ENCODE data around the gene CCDC182. TPM values are rescaled to one million over a fixed set of nuclear protein-coding genes. Genes with fewer than 3 reads are reported as not detected.

The CCDC182 gene
- total and polyA plus RNA-seq, 2 experiments from 2014 or later, result not detected

DNA sequence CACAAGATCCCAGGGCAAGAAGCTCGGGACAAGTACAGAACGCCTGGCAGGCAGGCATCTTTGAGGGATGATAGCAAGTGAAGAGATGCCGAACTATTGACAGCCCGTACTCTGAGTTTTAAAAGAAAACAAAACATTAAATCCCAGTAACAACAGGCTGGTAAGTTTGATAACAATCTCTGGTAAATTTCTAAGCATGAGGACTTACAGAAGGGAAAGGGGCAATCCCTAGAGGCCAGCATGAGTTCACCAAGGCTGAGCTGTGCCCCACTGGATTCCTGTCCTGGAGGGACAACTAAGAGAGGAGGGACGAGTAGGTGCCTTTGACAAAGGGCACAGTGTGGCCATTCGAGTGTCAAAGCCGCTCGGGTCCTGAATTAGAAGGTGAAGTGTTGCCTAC lies 26.2 kb downstream of the CCDC182 start:
- ATAC-seq (no peak), DNase-seq (ENCODE audit: low spot score) (no peak)
- no peaks in the 10 kb centered on the region for H3F3A ChIP-seq (replicated peaks; ENCODE audit: low read depth)
- peaks cover under 1% of the 10 kb centered on the region; the same call in 1 of the 2 replicates for H3K9me2 ChIP-seq (ENCODE audit: insufficient read depth)
- TF ChIP-seq STAT1 (IDR thresholded peaks at IDR 0.05; ENCODE audit: unreplicated experiment), result no peak
- TF ChIP-seq JUNB (IDR thresholded peaks at IDR 0.05; ENCODE audit: unreplicated experiment), result no peak
- no peak for TF ChIP-seq ZNF114 (CRISPR knock-in tag; IDR thresholded peaks at IDR 0.05)
- TF ChIP-seq, protein P1, sequence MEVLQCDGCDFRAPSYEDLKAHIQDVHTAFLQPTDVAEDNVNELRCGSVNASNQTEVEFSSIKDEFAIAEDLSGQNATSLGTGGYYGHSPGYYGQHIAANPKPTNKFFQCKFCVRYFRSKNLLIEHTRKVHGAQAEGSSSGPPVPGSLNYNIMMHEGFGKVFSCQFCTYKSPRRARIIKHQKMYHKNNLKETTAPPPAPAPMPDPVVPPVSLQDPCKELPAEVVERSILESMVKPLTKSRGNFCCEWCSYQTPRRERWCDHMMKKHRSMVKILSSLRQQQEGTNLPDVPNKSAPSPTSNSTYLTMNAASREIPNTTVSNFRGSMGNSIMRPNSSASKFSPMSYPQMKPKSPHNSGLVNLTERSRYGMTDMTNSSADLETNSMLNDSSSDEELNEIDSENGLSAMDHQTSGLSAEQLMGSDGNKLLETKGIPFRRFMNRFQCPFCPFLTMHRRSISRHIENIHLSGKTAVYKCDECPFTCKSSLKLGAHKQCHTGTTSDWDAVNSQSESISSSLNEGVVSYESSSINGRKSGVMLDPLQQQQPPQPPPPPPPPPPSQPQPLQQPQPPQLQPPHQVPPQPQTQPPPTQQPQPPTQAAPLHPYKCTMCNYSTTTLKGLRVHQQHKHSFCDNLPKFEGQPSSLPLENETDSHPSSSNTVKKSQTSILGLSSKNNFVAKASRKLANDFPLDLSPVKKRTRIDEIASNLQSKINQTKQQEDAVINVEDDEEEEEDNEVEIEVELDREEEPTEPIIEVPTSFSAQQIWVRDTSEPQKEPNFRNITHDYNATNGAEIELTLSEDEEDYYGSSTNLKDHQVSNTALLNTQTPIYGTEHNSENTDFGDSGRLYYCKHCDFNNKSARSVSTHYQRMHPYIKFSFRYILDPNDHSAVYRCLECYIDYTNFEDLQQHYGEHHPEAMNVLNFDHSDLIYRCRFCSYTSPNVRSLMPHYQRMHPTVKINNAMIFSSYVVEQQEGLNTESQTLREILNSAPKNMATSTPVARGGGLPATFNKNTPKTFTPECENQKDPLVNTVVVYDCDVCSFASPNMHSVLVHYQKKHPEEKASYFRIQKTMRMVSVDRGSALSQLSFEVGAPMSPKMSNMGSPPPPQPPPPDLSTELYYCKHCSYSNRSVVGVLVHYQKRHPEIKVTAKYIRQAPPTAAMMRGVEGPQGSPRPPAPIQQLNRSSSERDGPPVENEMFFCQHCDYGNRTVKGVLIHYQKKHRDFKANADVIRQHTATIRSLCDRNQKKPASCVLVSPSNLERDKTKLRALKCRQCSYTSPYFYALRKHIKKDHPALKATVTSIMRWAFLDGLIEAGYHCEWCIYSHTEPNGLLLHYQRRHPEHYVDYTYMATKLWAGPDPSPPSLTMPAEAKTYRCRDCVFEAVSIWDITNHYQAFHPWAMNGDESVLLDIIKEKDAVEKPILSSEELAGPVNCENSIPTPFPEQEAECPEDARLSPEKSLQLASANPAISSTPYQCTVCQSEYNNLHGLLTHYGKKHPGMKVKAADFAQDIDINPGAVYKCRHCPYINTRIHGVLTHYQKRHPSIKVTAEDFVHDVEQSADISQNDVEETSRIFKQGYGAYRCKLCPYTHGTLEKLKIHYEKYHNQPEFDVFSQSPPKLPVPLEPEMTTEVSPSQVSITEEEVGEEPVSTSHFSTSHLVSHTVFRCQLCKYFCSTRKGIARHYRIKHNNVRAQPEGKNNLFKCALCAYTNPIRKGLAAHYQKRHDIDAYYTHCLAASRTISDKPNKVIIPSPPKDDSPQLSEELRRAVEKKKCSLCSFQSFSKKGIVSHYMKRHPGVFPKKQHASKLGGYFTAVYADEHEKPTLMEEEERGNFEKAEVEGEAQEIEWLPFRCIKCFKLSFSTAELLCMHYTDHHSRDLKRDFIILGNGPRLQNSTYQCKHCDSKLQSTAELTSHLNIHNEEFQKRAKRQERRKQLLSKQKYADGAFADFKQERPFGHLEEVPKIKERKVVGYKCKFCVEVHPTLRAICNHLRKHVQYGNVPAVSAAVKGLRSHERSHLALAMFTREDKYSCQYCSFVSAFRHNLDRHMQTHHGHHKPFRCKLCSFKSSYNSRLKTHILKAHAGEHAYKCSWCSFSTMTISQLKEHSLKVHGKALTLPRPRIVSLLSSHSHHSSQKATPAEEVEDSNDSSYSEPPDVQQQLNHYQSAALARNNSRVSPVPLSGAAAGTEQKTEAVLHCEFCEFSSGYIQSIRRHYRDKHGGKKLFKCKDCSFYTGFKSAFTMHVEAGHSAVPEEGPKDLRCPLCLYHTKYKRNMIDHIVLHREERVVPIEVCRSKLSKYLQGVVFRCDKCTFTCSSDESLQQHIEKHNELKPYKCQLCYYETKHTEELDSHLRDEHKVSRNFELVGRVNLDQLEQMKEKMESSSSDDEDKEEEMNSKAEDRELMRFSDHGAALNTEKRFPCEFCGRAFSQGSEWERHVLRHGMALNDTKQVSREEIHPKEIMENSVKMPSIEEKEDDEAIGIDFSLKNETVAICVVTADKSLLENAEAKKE (CRISPR knock-in tag; IDR thresholded peaks at IDR 0.05), result no peak
- no peak for TF ChIP-seq POLR2AphosphoS5 (IDR thresholded peaks at IDR 0.05; ENCODE audit: low read depth)
- TF ChIP-seq ZNF331 (CRISPR knock-in tag; IDR thresholded peaks at IDR 0.05; ENCODE audit: low read depth), result no peak
- TF ChIP-seq, protein P2, sequence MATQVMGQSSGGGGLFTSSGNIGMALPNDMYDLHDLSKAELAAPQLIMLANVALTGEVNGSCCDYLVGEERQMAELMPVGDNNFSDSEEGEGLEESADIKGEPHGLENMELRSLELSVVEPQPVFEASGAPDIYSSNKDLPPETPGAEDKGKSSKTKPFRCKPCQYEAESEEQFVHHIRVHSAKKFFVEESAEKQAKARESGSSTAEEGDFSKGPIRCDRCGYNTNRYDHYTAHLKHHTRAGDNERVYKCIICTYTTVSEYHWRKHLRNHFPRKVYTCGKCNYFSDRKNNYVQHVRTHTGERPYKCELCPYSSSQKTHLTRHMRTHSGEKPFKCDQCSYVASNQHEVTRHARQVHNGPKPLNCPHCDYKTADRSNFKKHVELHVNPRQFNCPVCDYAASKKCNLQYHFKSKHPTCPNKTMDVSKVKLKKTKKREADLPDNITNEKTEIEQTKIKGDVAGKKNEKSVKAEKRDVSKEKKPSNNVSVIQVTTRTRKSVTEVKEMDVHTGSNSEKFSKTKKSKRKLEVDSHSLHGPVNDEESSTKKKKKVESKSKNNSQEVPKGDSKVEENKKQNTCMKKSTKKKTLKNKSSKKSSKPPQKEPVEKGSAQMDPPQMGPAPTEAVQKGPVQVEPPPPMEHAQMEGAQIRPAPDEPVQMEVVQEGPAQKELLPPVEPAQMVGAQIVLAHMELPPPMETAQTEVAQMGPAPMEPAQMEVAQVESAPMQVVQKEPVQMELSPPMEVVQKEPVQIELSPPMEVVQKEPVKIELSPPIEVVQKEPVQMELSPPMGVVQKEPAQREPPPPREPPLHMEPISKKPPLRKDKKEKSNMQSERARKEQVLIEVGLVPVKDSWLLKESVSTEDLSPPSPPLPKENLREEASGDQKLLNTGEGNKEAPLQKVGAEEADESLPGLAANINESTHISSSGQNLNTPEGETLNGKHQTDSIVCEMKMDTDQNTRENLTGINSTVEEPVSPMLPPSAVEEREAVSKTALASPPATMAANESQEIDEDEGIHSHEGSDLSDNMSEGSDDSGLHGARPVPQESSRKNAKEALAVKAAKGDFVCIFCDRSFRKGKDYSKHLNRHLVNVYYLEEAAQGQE (IDR thresholded peaks at IDR 0.05; ENCODE audit: unreplicated experiment), result no peak
- no peak for TF ChIP-seq CREB1 (CRISPR knock-in tag; IDR thresholded peaks at IDR 0.05; ENCODE audit: low read depth)
- no peak for TF ChIP-seq EZH2 (IDR thresholded peaks at IDR 0.05; ENCODE audit: low read depth, unreplicated experiment)
- TF ChIP-seq, protein P3, sequence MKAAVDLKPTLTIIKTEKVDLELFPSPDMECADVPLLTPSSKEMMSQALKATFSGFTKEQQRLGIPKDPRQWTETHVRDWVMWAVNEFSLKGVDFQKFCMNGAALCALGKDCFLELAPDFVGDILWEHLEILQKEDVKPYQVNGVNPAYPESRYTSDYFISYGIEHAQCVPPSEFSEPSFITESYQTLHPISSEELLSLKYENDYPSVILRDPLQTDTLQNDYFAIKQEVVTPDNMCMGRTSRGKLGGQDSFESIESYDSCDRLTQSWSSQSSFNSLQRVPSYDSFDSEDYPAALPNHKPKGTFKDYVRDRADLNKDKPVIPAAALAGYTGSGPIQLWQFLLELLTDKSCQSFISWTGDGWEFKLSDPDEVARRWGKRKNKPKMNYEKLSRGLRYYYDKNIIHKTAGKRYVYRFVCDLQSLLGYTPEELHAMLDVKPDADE (IDR thresholded peaks at IDR 0.05), result no peak
- TF ChIP-seq, protein P4, sequence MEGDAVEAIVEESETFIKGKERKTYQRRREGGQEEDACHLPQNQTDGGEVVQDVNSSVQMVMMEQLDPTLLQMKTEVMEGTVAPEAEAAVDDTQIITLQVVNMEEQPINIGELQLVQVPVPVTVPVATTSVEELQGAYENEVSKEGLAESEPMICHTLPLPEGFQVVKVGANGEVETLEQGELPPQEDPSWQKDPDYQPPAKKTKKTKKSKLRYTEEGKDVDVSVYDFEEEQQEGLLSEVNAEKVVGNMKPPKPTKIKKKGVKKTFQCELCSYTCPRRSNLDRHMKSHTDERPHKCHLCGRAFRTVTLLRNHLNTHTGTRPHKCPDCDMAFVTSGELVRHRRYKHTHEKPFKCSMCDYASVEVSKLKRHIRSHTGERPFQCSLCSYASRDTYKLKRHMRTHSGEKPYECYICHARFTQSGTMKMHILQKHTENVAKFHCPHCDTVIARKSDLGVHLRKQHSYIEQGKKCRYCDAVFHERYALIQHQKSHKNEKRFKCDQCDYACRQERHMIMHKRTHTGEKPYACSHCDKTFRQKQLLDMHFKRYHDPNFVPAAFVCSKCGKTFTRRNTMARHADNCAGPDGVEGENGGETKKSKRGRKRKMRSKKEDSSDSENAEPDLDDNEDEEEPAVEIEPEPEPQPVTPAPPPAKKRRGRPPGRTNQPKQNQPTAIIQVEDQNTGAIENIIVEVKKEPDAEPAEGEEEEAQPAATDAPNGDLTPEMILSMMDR (conservative IDR thresholded peaks at IDR 0.05; ENCODE audit: low read depth in 2 of 2), result no peak
- TF ChIP-seq EZH2phosphoT487 (IDR thresholded peaks at IDR 0.05; ENCODE audit: unreplicated experiment), result no peak
- no peak for TF ChIP-seq NANOG (IDR thresholded peaks at IDR 0.05; ENCODE audit: borderline replicate concordance)
- H3K4me3 ChIP-seq, result no peak overlapping the region
- H3K4me1 ChIP-seq (ENCODE audit: insufficient read depth), result no peaks in the 10 kb centered on the region
- no peaks in the 10 kb centered on the region for H3K9me3 Mint-ChIP-seq
- no peaks in the 10 kb centered on the region for H3K27me3 ChIP-seq (ENCODE audit: insufficient read depth)
- no peak overlapping the region for H3K4me2 ChIP-seq
- H3K27ac Mint-ChIP-seq, result no peak overlapping the region
- H3K4me3 Mint-ChIP-seq, result no peak overlapping the region
- H4K20me1 ChIP-seq (replicated peaks; ENCODE audit: insufficient read depth), result no peaks in the 10 kb centered on the region
- H3K36me3 ChIP-seq (ENCODE audit: insufficient read depth), result no peaks in the 10 kb centered on the region
- no peaks in the 10 kb centered on the region for H3K4me1 Mint-ChIP-seq
- H3K36me3 Mint-ChIP-seq (ENCODE audit: low read depth), result no peaks in the 10 kb centered on the region
- peaks cover 10% of the 10 kb centered on the region for H3K27me3 Mint-ChIP-seq (ENCODE audit: insufficient read depth, low read depth, poor library complexity)
- H3K79me2 ChIP-seq (replicated peaks; ENCODE audit: insufficient read depth), result no peaks in the 10 kb centered on the region
- H3K27ac ChIP-seq (ENCODE audit: low read depth), result no peak overlapping the region
- no peak overlapping the region for H2AFZ ChIP-seq
